HEK293 (cell line): Measurements from ENCODE around the gene PDE3A.

ENCODE experiments used
- CTCF ChIA-PET: fragments of 350-600 bp; formaldehyde crosslinking; extraction: SDS; loops from one replicate; lab custom pipeline; 2021; ENCODE audit warnings: antibody characterized with exemption; lab: Yijun Ruan, JAX
- POLR2A ChIA-PET: fragments of 300-600 bp; formaldehyde crosslinking; extraction: SDS; loops from one replicate; lab custom pipeline; 2020; ENCODE audit warnings: antibody characterized with exemption, inconsistent platforms; lab: Yijun Ruan, JAX
- H3K27ac ChIP-seq: fragments of 200-500 bp; sonication (Bioruptor generic); 2 replicates; pipeline ENCODE4 v1.5.1; 2014; ENCODE audit warnings: low read depth, low read length, control low read depth, inconsistent platforms; ENCODE audit errors: extremely low read depth
- H3K36me3 ChIP-seq, 2 experiments: fragments of 200-500 bp in 1 of 2; sonication (Bioruptor generic) in 1 of 2; 1 replicate in 1 of 2; 2 replicates in 1 of 2; pipeline ENCODE4 v1.5.1; 2014 to 2017; ENCODE audit warnings: inconsistent platforms in 2 of 2, low read length in 2 of 2; ENCODE audit not compliant: control insufficient read depth in 2 of 2, insufficient read depth in 1 of 2
- H3K4me1 ChIP-seq: fragments of 200-500 bp; sonication (Bioruptor generic); 2 replicates; pipeline ENCODE4 v1.5.1; 2014; ENCODE audit warnings: mild to moderate bottlenecking, low read length, inconsistent platforms; ENCODE audit not compliant: control insufficient read depth, insufficient read depth
- H3K4me3 ChIP-seq: 2 replicates; pipeline ENCODE4 v1.5.1; 2011; ENCODE audit warnings: low read depth, mild to moderate bottlenecking, control low read depth, low read length, moderate library complexity
- H3K9me3 ChIP-seq: fragments of 200-500 bp; sonication (Bioruptor generic); 2 replicates; pipeline ENCODE4 v1.5.1; 2014; ENCODE audit warnings: low read depth, low read length, inconsistent platforms; ENCODE audit not compliant: control insufficient read depth, insufficient read depth
- GLI4 ChIP-seq: fragments of 450-650 bp; formaldehyde crosslinking; IDR thresholded peaks from 2 replicates; pipeline ENCODE4 v1.5.1; 2016; ENCODE audit warnings: missing biosample characterization, missing genetic modification characterization
- RBAK ChIP-seq: fragments of 450-650 bp; formaldehyde crosslinking; IDR thresholded peaks from 2 replicates; pipeline ENCODE4 v1.5.1; 2016; ENCODE audit warnings: missing biosample characterization, missing genetic modification characterization
- ZBTB1 ChIP-seq: fragments of 450-650 bp; formaldehyde crosslinking; IDR thresholded peaks from 2 replicates; pipeline ENCODE4 v1.5.1; 2016; ENCODE audit warnings: missing biosample characterization, missing genetic modification characterization
- ZNF266 ChIP-seq: fragments of 450-650 bp; formaldehyde crosslinking; IDR thresholded peaks from 2 replicates; pipeline ENCODE4 v1.5.1; 2016; ENCODE audit warnings: missing biosample characterization, missing genetic modification characterization, low read depth
- ZNF274 ChIP-seq, 2 experiments: fragments of 200-500 bp in 1 of 2; fragments of 450-650 bp in 1 of 2; sonication (Bioruptor generic) in 1 of 2; formaldehyde crosslinking in 1 of 2; IDR thresholded peaks; 2 replicates each; pipeline versions ENCODE4 v1.5.1 to v1.6.1; 2014 to 2016; ENCODE audit warnings: borderline replicate concordance in 1 of 2, inconsistent platforms in 1 of 2, low read length in 1 of 2, missing biosample characterization in 1 of 2, missing genetic modification characterization in 1 of 2
- ZNF391 ChIP-seq: fragments of 450-650 bp; formaldehyde crosslinking; IDR thresholded peaks from 2 replicates; pipeline ENCODE4 v1.5.1; 2016; ENCODE audit warnings: low read depth, missing biosample characterization, missing genetic modification characterization, borderline replicate concordance
- ZNF473 ChIP-seq: fragments of 450-650 bp; formaldehyde crosslinking; IDR thresholded peaks from 2 replicates; pipeline ENCODE4 v1.5.1; 2017; ENCODE audit warnings: missing biosample characterization, missing genetic modification characterization
- ZNF521 ChIP-seq: fragments of 450-650 bp; formaldehyde crosslinking; IDR thresholded peaks from 2 replicates; pipeline ENCODE4 v1.5.1; 2017; ENCODE audit warnings: missing biosample characterization, mild to moderate bottlenecking, missing genetic modification characterization
- ZNF585B ChIP-seq: fragments of 450-650 bp; formaldehyde crosslinking; IDR thresholded peaks from 2 replicates; pipeline ENCODE4 v1.5.1; 2016; ENCODE audit warnings: missing biosample characterization, missing genetic modification characterization
- ZNF610 ChIP-seq: fragments of 450-650 bp; formaldehyde crosslinking; IDR thresholded peaks from 2 replicates; pipeline ENCODE4 v1.5.1; 2016; ENCODE audit warnings: missing biosample characterization, missing genetic modification characterization, borderline replicate concordance
- ZNF747 ChIP-seq: fragments of 450-650 bp; formaldehyde crosslinking; IDR thresholded peaks from 2 replicates; pipeline ENCODE4 v1.5.1; 2016; ENCODE audit warnings: missing biosample characterization, missing genetic modification characterization
- ZNF768 ChIP-seq: fragments of 450-650 bp; formaldehyde crosslinking; IDR thresholded peaks from 2 replicates; pipeline ENCODE4 v1.5.1; 2018; ENCODE audit warnings: missing biosample characterization, mild to moderate bottlenecking, missing genetic modification characterization
- ZNF777 ChIP-seq: fragments of 450-650 bp; formaldehyde crosslinking; IDR thresholded peaks from 2 replicates; pipeline ENCODE4 v1.5.1; 2017; ENCODE audit warnings: missing biosample characterization, missing genetic modification characterization, borderline replicate concordance
- ZNF792 ChIP-seq: fragments of 450-650 bp; formaldehyde crosslinking; IDR thresholded peaks from 2 replicates; pipeline ENCODE4 v1.5.1; 2016; ENCODE audit warnings: missing biosample characterization, missing genetic modification characterization
- ZNF830 ChIP-seq: fragments of 450-650 bp; IDR thresholded peaks from 2 replicates; pipeline ENCODE4 v1.5.0; 2018; ENCODE audit warnings: missing biosample characterization, missing genetic modification characterization, low read depth, mild to moderate bottlenecking, moderate library complexity
- ZXDB ChIP-seq: fragments of 450-650 bp; formaldehyde crosslinking; IDR thresholded peaks from 2 replicates; pipeline ENCODE4 v1.5.1; 2016; ENCODE audit warnings: missing biosample characterization, missing genetic modification characterization
- TF ChIP-seq, protein P1 (sequence below): fragments of 450-650 bp; formaldehyde crosslinking; IDR thresholded peaks from 2 replicates; pipeline ENCODE4; 2016; ENCODE audit warnings: missing biosample characterization, missing genetic modification characterization
- TF ChIP-seq, protein P2 (sequence below): fragments of 450-650 bp; formaldehyde crosslinking; IDR thresholded peaks from 2 replicates; pipeline ENCODE4 v1.5.1; 2016; ENCODE audit warnings: missing biosample characterization, missing genetic modification characterization, low read depth
- TF ChIP-seq, protein P3 (sequence below): fragments of 450-650 bp; formaldehyde crosslinking; IDR thresholded peaks from 2 replicates; pipeline ENCODE4 v1.5.1; 2016; ENCODE audit warnings: missing biosample characterization, missing genetic modification characterization

Gene PDE3A

DNA sequence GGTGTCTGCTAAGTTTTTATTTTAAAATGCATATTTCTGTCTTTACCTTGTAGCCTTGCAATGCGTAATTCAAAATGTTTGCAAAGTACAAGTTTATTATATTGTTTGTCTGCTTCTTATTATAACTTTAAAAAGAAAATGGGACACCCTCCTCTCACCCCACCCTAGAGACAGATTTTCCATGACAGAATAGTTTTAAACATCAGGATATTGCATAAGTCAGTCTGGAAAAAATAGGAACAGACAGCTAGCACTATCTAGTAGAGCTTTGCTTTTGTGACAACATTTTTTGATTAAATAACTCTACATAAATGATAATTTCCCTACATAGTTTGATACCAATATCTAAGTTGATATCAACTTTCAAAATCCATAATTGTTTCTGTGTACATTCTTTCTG, 71.3 kb downstream of the PDE3A start:
- TF ChIP-seq ZNF473 (tag by site-specific recombination) = no peak
- no peak for TF ChIP-seq ZNF585B (tag by site-specific recombination)
- Histone ChIP-seq H3K27ac (no peak overlapping the region), H3K4me1 (no peaks in the 10 kb centered on the region), H3K9me3 (no peaks in the 10 kb centered on the region), H3K36me3 (no peaks in the 10 kb centered on the region), H3K4me3 (no peak overlapping the region)
- POLR2A ChIA-PET = no interaction called here
- CTCF ChIA-PET = no interaction called here

DNA sequence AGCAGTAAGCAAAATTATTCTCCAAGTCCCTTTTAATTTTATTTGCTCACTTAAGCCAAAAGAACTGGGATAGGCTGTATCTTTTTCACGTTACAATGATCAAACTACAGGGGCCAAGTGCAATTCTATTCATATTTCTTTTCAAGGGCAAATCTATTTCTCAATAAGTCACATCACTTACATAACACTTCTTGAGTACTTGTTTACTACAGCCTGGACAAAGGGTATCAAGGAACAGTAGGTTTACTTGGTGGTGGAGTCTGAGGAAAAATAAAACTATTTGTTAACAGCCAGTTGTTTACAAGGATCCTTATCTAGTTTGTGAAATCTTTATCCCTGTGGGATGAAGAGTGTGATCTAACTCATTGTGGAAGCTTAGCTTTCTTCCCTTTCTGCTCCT, 72.1 kb downstream of the PDE3A start:
- Histone ChIP-seq H3K27ac (no peak overlapping the region), H3K4me1 (no peaks in the 10 kb centered on the region), H3K9me3 (no peaks in the 10 kb centered on the region)
- CTCF ChIA-PET = no interaction called here
- TF ChIP-seq, protein P1, sequence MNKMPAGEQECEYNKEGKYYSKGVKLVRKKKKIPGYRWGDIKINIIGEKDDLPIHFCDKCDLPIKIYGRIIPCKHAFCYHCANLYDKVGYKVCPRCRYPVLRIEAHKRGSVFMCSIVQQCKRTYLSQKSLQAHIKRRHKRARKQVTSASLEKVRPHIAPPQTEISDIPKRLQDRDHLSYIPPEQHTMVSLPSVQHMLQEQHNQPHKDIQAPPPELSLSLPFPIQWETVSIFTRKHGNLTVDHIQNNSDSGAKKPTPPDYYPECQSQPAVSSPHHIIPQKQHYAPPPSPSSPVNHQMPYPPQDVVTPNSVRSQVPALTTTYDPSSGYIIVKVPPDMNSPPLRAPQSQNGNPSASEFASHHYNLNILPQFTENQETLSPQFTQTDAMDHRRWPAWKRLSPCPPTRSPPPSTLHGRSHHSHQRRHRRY (tag by site-specific recombination) = no peak
- no peak for TF ChIP-seq ZNF768
- TF ChIP-seq, all 188 proteins: peak for 0
- POLR2A ChIA-PET = no interaction called here
- no peaks in the 10 kb centered on the region for H3K36me3 ChIP-seq
- no peak overlapping the region for H3K4me3 ChIP-seq

DNA sequence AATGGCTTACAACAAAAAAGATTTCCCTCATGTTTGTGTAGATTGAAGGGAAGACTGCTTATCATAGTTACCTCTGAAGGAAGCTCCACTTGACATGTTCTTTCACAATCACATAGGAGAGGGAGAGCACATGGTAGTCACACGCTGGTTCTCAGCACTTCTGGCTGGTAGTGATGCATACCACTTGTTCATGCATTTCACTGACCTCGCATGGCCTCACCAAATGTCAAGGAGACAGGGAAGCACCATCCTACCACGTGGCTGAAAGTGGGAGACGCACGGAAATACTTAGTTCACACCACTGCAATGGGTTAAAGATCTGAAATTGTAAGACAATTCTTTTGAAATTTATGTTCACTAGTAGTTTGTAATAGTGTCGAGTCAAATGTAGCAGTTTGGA, 74.0 kb downstream of the PDE3A start:
- POLR2A ChIA-PET = no interaction called here
- Histone ChIP-seq H3K27ac (no peak overlapping the region), H3K9me3 (no peaks in the 10 kb centered on the region), H3K4me1 (no peaks in the 10 kb centered on the region), H3K36me3 (no peaks in the 10 kb centered on the region), H3K4me3 (no peak overlapping the region)
- TF ChIP-seq, protein P2, sequence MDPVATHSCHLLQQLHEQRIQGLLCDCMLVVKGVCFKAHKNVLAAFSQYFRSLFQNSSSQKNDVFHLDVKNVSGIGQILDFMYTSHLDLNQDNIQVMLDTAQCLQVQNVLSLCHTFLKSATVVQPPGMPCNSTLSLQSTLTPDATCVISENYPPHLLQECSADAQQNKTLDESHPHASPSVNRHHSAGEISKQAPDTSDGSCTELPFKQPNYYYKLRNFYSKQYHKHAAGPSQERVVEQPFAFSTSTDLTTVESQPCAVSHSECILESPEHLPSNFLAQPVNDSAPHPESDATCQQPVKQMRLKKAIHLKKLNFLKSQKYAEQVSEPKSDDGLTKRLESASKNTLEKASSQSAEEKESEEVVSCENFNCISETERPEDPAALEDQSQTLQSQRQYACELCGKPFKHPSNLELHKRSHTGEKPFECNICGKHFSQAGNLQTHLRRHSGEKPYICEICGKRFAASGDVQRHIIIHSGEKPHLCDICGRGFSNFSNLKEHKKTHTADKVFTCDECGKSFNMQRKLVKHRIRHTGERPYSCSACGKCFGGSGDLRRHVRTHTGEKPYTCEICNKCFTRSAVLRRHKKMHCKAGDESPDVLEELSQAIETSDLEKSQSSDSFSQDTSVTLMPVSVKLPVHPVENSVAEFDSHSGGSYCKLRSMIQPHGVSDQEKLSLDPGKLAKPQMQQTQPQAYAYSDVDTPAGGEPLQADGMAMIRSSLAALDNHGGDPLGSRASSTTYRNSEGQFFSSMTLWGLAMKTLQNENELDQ (tag by site-specific recombination) = no peak
- no peak for TF ChIP-seq RBAK
- no peak for TF ChIP-seq ZNF830
- TF ChIP-seq ZNF521 (tag by site-specific recombination) = no peak
- no peak for TF ChIP-seq ZNF792 (tag by site-specific recombination)
- TF ChIP-seq ZNF610 (tag by site-specific recombination) = no peak
- no peak for TF ChIP-seq ZNF391
- TF ChIP-seq ZXDB (tag by site-specific recombination) = no peak
- TF ChIP-seq ZNF274 (IDR thresholded peaks at IDR 0.05; ENCODE audit: low read length) = no peak
- no peak for TF ChIP-seq ZNF274 (tag by site-specific recombination; IDR thresholded peaks at IDR 0.05; ENCODE audit: borderline replicate concordance)
- TF ChIP-seq ZBTB1 (tag by site-specific recombination) = no peak
- no peak for TF ChIP-seq GLI4 (tag by site-specific recombination)
- TF ChIP-seq ZNF266 = no peak
- TF ChIP-seq ZNF747 = no peak
- no peak for TF ChIP-seq ZNF777 (tag by site-specific recombination)
- TF ChIP-seq, protein P3, sequence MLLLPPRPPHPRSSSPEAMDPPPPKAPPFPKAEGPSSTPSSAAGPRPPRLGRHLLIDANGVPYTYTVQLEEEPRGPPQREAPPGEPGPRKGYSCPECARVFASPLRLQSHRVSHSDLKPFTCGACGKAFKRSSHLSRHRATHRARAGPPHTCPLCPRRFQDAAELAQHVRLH (tag by site-specific recombination) = no peak
- CTCF ChIA-PET = interaction anchor here (0.9 to 1.4 kb wide), 2 partner anchors 14 to 20 kb away, joined by 3 read pairs; no protein-coding TSS in a partner anchor
